Endothelial cell of umbilical vein (primary cell): ENCODE measurements around the gene CELA3A. TPM values are rescaled to one million over a fixed set of nuclear protein-coding genes. Genes with fewer than 3 reads are reported as not detected.

ENCODE experiments used
- BruUV-seq: library from RNA; stranded (reverse); fragments of 400-500 nt; replicated peaks from 2 replicates; lab custom pipeline; 2021; lab: Mats Ljungman, UMichigan
- CTCF ChIA-PET: fragments of 300-600, 350-600 bp; sonication (Branson Sonifier 250); formaldehyde crosslinking; loops from one replicate; lab custom pipeline; 2021; ENCODE audit warnings: antibody characterized with exemption, inconsistent platforms; lab: Charles Lee
- POLR2A ChIA-PET: fragments of 300-600, 350-600 bp; sonication (Branson Sonifier 250); formaldehyde crosslinking; loops from one replicate; lab custom pipeline; 2021; ENCODE audit warnings: antibody characterized with exemption, inconsistent platforms; lab: Charles Lee
- DNase-seq: peaks from one replicate; pipeline ENCODE4 v3.0.0-alpha.2; 2011; ENCODE audit warnings: low read depth, low spot score
- FAIRE-seq: peaks from 2 replicates; lab custom pipeline; 2011; peaks lifted over from hg19 to GRCh38; lab: Jason Lieb, UNC
- H2AFZ ChIP-seq: 2 replicates; pipeline ENCODE4 v1.6.0; 2012; ENCODE audit warnings: low read depth, low read length, control low read depth, inconsistent platforms
- H3K27ac ChIP-seq: 2 replicates; pipeline ENCODE4 v1.5.1; 2011; ENCODE audit warnings: low read depth, mild to moderate bottlenecking, control low read depth, low read length, moderate library complexity; ENCODE audit not compliant: insufficient read depth
- H3K27me3 ChIP-seq, 2 experiments: 2 replicates each; pipeline versions ENCODE4 v1.6.0 to v1.6.1; 2011; ENCODE audit warnings: low read length in 2 of 2, mixed read lengths in 1 of 2; ENCODE audit not compliant: control insufficient read depth in 2 of 2, insufficient read depth in 2 of 2
- H3K36me3 ChIP-seq, 2 experiments: 2 replicates in 1 of 2; 3 replicates in 1 of 2; pipeline ENCODE4 v1.5.1; 2011; ENCODE audit warnings: low read length in 2 of 2, mild to moderate bottlenecking in 1 of 2, moderate library complexity in 1 of 2; ENCODE audit not compliant: control insufficient read depth in 2 of 2, insufficient read depth in 2 of 2; ENCODE audit errors: extremely low read depth in 1 of 2
- H3K4me1 ChIP-seq: 3 replicates; pipeline ENCODE4 v1.5.1; 2011; ENCODE audit warnings: mild to moderate bottlenecking, low read length; ENCODE audit not compliant: control insufficient read depth, insufficient read depth; ENCODE audit errors: extremely low read depth
- H3K4me2 ChIP-seq: 2 replicates; pipeline ENCODE4 v1.6.1; 2011; ENCODE audit warnings: low read length, control low read depth, mixed read lengths; ENCODE audit not compliant: insufficient read depth
- H3K4me3 ChIP-seq, 3 experiments: fragments of 200-600 bp in 1 of 3; sonication (generic), shearing (Covaris generic) in 1 of 3; replicated peaks in 1 of 3; 2 replicates each; pipeline ENCODE4 v1.5.1; 2011 to 2016; ENCODE audit warnings: control low read depth in 3 of 3, low read length in 3 of 3, mild to moderate bottlenecking in 2 of 3, inconsistent platforms in 1 of 3, low read depth in 1 of 3, moderate library complexity in 1 of 3; ENCODE audit not compliant: insufficient read depth in 1 of 3
- H3K79me2 ChIP-seq: 2 replicates; pipeline ENCODE4 v1.6.0; 2012; ENCODE audit warnings: low read length, inconsistent platforms; ENCODE audit not compliant: control insufficient read depth, insufficient read depth
- H3K9ac ChIP-seq: replicated peaks from 2 replicates; pipeline ENCODE3; 2011; ENCODE audit warnings: low read length, control low read depth; ENCODE audit not compliant: insufficient read depth; ENCODE audit errors: extremely low read depth
- H3K9me1 ChIP-seq: replicated peaks from 3 replicates; pipeline ENCODE4 v1.6.0; 2011; ENCODE audit warnings: mild to moderate bottlenecking, low read length; ENCODE audit not compliant: control insufficient read depth, insufficient read depth; ENCODE audit errors: extremely low read depth
- H3K9me3 ChIP-seq: replicated peaks from 2 replicates; pipeline ENCODE4 v1.5.1; 2012; ENCODE audit warnings: low read length, inconsistent platforms; ENCODE audit not compliant: control insufficient read depth, insufficient read depth
- H4K20me1 ChIP-seq: replicated peaks from 2 replicates; pipeline ENCODE3; 2011; ENCODE audit warnings: mild to moderate bottlenecking, low read length; ENCODE audit not compliant: control insufficient read depth, insufficient read depth; ENCODE audit errors: extremely low read depth
- EZH2 ChIP-seq: IDR thresholded peaks from 2 replicates; pipeline ENCODE4 v1.6.1; 2012; ENCODE audit warnings: borderline replicate concordance, low read depth, mild to moderate bottlenecking, moderate library complexity, low read length, inconsistent platforms; ENCODE audit not compliant: severe bottlenecking
- FOS ChIP-seq: IDR thresholded peaks from 2 replicates; pipeline ENCODE4 v1.6.1; 2011; ENCODE audit warnings: mild to moderate bottlenecking, low read length, moderate library complexity, borderline replicate concordance; ENCODE audit not compliant: insufficient read depth
- GATA2 ChIP-seq: IDR thresholded peaks from 2 replicates; pipeline ENCODE4 v1.7.0; 2011; ENCODE audit warnings: low read depth, mild to moderate bottlenecking, moderate library complexity, mixed read lengths, low read length; ENCODE audit not compliant: insufficient read length, insufficient read depth
- JUN ChIP-seq: IDR thresholded peaks from 2 replicates; pipeline ENCODE4 v1.6.1; 2011; ENCODE audit warnings: borderline replicate concordance, low read depth; ENCODE audit not compliant: insufficient read length, insufficient read depth
- MYC ChIP-seq: IDR thresholded peaks from one replicate; pipeline ENCODE4 v1.6.1; 2011; ENCODE audit warnings: mild to moderate bottlenecking, low read depth, low read length
- POLR2A ChIP-seq: IDR thresholded peaks from 2 replicates; pipeline ENCODE4 v1.6.1; 2012; ENCODE audit warnings: low read depth, mild to moderate bottlenecking, control low read depth, low read length
- POLR2AphosphoS5 ChIP-seq: IDR thresholded peaks from 2 replicates; pipeline ENCODE4 v1.6.1; 2012; ENCODE audit warnings: low read depth, mild to moderate bottlenecking, control low read depth, low read length, moderate library complexity; ENCODE audit not compliant: insufficient read depth
- dilution Hi-C: fragments of 300-500 bp; cut with MboI; formaldehyde crosslinking; loops from one replicate; pipeline ENCODE4 v1.15.0; 2019; ENCODE audit warnings: low sequenced_read_pairs; ENCODE audit not compliant: extremely low pct_ligation_motif_present
- intact Hi-C: fragments of 100-400 bp; cut with micrococcal nuclease; formaldehyde crosslinking; loops from one replicate; pipeline ENCODE4 v1.10.0; 2022
- polyA plus RNA-seq, 4 experiments: library from polyadenylated mRNA; depleted of rRNA in 3 of 4; stranded (reverse) in 3 of 4; unstranded in 1 of 4; fragments of >200 nt; gene quantifications; 2 replicates each; pipeline versions ENCODE4 v1.2.1 to v1.2.3, GENCODE V29; 2011 to 2012; ENCODE audit warnings: missing spikeins in 1 of 4
- total RNA-seq: library from RNA; stranded (reverse); gene quantifications from 2 replicates; pipeline ENCODE4 v1.2.3, GENCODE V29; 2021
- TF ChIP-seq, protein P1 (sequence below): IDR thresholded peaks from 2 replicates; pipeline ENCODE4 v1.6.1; 2011; ENCODE audit not compliant: insufficient read depth, insufficient read length
- TF ChIP-seq, protein P2 (sequence below), 2 donors: IDR thresholded peaks; 1 replicate in 1 of 2; 2 replicates in 1 of 2; pipeline ENCODE4 v1.5.1; 2011; ENCODE audit warnings: low read length in 2 of 2, mild to moderate bottlenecking in 2 of 2, moderate library complexity in 2 of 2, control low read depth in 1 of 2, inconsistent platforms in 1 of 2, low read depth in 1 of 2; ENCODE audit not compliant: insufficient read depth in 1 of 2; ENCODE audit errors: extremely low read depth in 1 of 2

CELA3A gene
- total and polyA plus RNA-seq, 2 donors (not counting 3 experiments of a cell fraction or from before 2014, with no cell fraction given) = not detected

- FAIRE-seq = no peak
- no peak for DNase-seq
- H3K27ac ChIP-seq = no peak overlapping the region
- H3K4me1 ChIP-seq = peaks cover 6% of the 10 kb centered on the region
- no peaks in the 10 kb centered on the region for H3K9me1 ChIP-seq
- no peaks in the 10 kb centered on the region for H3K9me3 ChIP-seq
- no peaks in the 10 kb centered on the region for H3K79me2 ChIP-seq
- no TSS peak for BruUV-seq
- no peaks in the 10 kb centered on the region for H3K36me3 ChIP-seq
- no peak overlapping the region for H3K4me3 ChIP-seq
- ChIA-PET CTCF (interaction anchor here (0.9 to 1.6 kb wide), 5 partner anchors 10 to 386 kb away, joined by 3 to 5 read pairs (median 3); partner anchors contain the start of gene CDC42), POLR2A (interaction anchor here (0.7 to 1.2 kb wide), 2 partner anchors 59 to 62 kb away, joined by 3 to 5 read pairs; no protein-coding TSS in a partner anchor)
- no peaks in the 10 kb centered on the region for H3K27me3 ChIP-seq
- H3K4me2 ChIP-seq = no peak overlapping the region
- TF ChIP-seq MYC (no peak), GATA2 (no peak), FOS (no peak)
- H3K9ac ChIP-seq = no peak overlapping the region
- dilution Hi-C loops (no loop called here), intact Hi-C loops (no loop called here)
- H4K20me1 ChIP-seq = no peaks in the 10 kb centered on the region
- no peak overlapping the region for H2AFZ ChIP-seq
Measured at GRCh38 chr1:22030473-22030872, 29.0 kb downstream of the CELA3A start.

DNA sequence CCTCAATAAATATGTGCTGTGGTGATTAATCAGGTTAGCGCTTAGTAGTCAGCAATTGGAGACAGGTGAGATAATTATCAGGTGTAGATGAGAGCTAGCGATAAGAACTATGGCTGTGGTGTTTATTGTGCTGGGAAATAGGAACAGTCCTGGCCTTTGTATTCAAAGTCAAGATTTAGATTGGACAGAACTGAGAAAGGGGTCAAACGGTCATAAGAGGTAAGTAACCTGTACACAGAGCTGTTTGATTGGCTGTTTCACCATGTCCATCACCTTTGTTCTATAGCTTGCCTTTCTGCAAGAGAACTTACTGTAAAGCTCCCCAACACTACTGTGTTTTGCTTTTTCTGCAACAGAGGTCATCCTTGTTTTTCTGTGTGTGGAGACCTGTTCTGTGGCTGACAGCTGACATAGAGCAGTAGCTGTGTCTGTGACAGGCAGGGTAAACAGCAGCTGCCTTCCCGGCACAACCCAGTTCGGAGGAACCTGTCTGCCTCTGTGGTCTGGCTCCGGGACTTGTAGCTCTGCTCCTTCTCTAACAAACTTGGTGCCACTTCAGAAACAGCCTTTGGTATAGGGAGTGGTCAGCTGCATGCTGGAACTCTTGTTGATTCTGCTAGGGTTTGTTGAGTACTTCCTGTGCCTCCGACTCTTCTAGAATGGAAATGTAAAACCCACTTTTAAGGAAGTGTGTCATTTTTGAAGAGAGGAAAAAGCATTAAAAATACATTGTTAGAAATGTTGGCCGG, 29.9 kb downstream of the CELA3A start:
- H3K4me1 ChIP-seq = peaks cover 4% of the 10 kb centered on the region
- DNase-seq (peak; percentile 48), FAIRE-seq (peak; percentile 75)
- no peaks in the 10 kb centered on the region for H3K27me3 ChIP-seq
- intact Hi-C loops (no loop called here), dilution Hi-C loops (no loop called here)
- ChIA-PET POLR2A (interaction anchor here (0.7 to 1.2 kb wide), 2 partner anchors 21 to 58 kb away, joined by 3 read pairs; partner anchors contain the start of gene CDC42), CTCF (interaction anchor here (1.0 to 1.6 kb wide), 5 partner anchors 9 to 385 kb away, joined by 3 to 5 read pairs (median 3); partner anchors contain the start of gene CDC42)
- H3K79me2 ChIP-seq = no peaks in the 10 kb centered on the region
- H3K9me1 ChIP-seq = no peaks in the 10 kb centered on the region
- no peak overlapping the region for H2AFZ ChIP-seq
- TF ChIP-seq POLR2AphosphoS5 = no peak
- no peak for TF ChIP-seq MYC
- no peak for TF ChIP-seq EZH2
- no peak for TF ChIP-seq GATA2
- TF ChIP-seq, protein P1, sequence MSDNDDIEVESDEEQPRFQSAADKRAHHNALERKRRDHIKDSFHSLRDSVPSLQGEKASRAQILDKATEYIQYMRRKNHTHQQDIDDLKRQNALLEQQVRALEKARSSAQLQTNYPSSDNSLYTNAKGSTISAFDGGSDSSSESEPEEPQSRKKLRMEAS = no peak
- TF ChIP-seq POLR2A = no peak
- TF ChIP-seq, protein P2, sequence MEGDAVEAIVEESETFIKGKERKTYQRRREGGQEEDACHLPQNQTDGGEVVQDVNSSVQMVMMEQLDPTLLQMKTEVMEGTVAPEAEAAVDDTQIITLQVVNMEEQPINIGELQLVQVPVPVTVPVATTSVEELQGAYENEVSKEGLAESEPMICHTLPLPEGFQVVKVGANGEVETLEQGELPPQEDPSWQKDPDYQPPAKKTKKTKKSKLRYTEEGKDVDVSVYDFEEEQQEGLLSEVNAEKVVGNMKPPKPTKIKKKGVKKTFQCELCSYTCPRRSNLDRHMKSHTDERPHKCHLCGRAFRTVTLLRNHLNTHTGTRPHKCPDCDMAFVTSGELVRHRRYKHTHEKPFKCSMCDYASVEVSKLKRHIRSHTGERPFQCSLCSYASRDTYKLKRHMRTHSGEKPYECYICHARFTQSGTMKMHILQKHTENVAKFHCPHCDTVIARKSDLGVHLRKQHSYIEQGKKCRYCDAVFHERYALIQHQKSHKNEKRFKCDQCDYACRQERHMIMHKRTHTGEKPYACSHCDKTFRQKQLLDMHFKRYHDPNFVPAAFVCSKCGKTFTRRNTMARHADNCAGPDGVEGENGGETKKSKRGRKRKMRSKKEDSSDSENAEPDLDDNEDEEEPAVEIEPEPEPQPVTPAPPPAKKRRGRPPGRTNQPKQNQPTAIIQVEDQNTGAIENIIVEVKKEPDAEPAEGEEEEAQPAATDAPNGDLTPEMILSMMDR (IDR thresholded peaks at IDR 0.05; ENCODE audit: extremely low read depth in 1 of 2, insufficient read depth in 1 of 2, low read depth in 1 of 2, low read length in 2 of 2) = no peak
- no peak for TF ChIP-seq FOS
- no peak for TF ChIP-seq JUN
- no peak overlapping the region for H3K27ac ChIP-seq
- H3K36me3 ChIP-seq = no peaks in the 10 kb centered on the region
- H3K4me2 ChIP-seq = no peak overlapping the region
- H4K20me1 ChIP-seq = no peaks in the 10 kb centered on the region
- no peak overlapping the region for H3K9ac ChIP-seq
- no peaks in the 10 kb centered on the region for H3K9me3 ChIP-seq
- no TSS peak for BruUV-seq
- H3K4me3 ChIP-seq = no peak overlapping the region
